Measurements from ENCODE around the gene CDKN1B.
A peak's percentile ranks its signal among the peaks of the same experiment; 100 is the strongest.
"Not testable (repeated sequence)": the region's sequence is repeated elsewhere in the genome, so short reads cannot be mapped to it uniquely, and the experiment has no call there.

Gene CDKN1B

GRCh38 chr12:12724421-12725085 is 7.4 kb downstream of the CDKN1B start:
- no peak for DNase-seq (ENCODE audit: low spot score)

GRCh38 chr12:12725086-12725955 is 8.2 kb downstream of the CDKN1B start:
- DNase-seq (ENCODE audit: low spot score): peak; percentile 98

DNA sequence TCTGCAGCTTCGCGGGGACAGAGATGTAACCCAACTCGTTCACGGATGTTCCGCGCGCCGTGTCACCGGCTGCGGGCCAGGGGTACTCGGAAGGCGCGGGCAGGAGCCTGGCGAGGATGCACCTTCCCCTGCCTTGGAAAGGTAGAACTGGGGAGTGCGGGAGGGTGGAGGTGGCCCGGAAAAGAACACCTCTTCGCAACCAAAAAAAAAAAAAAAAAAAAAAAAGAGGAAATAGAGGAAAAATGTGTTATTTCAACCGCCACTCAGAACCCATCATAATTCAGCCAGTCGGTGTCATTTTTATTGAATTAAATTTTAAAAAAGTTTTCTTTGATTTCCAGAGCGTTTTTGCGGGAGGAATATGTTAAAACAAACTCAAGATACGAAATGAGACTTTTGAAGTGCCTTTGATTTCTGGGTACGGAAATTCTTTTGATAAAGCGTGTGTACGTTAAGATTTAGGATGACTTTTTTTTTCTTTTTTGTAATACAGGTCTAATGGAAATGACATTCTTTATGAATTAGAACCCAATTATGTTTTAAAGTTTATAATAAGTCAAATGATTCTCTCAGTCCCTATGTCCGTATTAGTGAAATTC is 8.9 kb downstream of the CDKN1B start:
- DNase-seq (ENCODE audit: low spot score): no peak

GRCh38 chr12:12726555-12727093 is 9.5 kb downstream of the CDKN1B start:
- DNase-seq (ENCODE audit: low spot score): no peak

- DNase-seq (ENCODE audit: low spot score): no peak
Observed at GRCh38 chr12:12731178-12731577, 14.0 kb downstream of the CDKN1B start.

DNA sequence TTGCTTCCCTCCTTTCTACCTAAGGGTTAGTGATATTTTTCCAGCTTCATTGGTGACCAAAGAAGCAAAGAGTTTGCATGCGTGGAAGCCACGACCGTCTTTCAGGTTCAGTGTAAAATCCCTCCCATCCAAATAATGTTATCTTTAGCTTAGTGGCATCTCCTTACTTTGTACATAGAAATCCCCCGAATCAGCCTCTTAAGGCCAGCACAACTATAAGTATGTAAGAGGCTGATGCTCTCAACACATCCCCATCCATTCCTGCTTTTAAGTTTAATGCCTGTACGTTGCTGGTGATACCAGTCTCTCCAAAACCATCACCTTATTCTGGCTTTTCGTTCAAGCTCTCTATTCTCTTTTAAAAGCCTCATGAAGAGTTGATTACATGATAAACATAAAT is 14.6 kb downstream of the CDKN1B start:
- no peak for DNase-seq (ENCODE audit: low spot score)

DNA sequence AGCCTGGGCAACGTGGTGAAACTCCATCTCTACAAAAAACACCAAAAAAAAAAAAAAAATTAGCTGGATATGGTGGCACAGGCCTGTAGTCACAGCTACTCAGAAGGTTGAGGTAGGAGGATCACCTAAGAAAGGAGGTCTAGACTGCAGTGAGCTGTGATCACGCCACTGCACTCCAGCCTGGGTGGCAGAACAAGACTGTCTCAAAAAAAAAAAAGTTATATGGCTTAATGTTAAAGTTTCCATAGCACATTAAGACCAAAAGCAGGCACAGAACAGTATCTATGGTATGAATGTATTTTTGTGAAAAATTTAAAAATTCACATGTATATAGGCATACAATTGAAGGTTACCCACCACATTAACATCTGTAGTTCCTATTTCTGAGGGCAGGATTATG is 15.9 kb downstream of the CDKN1B start:
- DNase-seq (ENCODE audit: low spot score): no peak

- no peak for DNase-seq (ENCODE audit: low spot score)
Observed at GRCh38 chr12:12734054-12734453, 16.9 kb downstream of the CDKN1B start.

GRCh38 chr12:12734561-12735071 is 17.4 kb downstream of the CDKN1B start:
- DNase-seq (ENCODE audit: low spot score): no peak

DNA sequence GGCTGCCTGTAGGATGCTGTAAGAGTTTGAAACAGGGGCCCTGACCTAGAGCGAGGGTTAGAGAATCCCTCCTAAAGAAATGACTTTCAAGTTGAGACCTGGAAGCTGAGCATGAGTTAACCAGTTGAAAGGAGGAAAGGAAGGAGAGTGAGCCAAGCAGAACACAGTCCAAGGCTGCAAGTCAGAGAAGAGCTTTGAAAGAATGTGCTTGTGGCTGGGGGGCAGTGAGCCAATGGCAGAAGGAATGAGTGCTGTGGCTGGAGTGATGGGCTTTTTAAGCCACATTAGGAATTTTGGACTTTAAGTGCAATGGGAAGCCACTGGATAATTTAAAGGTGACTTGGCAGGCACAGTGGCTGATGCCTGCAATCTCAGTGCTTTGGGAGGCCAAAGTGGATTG is 18.1 kb downstream of the CDKN1B start:
- no peak for DNase-seq (ENCODE audit: low spot score)

GRCh38 chr12:12736759-12737676 is 19.9 kb downstream of the CDKN1B start:
- no peak for DNase-seq (ENCODE audit: low spot score)

DNA sequence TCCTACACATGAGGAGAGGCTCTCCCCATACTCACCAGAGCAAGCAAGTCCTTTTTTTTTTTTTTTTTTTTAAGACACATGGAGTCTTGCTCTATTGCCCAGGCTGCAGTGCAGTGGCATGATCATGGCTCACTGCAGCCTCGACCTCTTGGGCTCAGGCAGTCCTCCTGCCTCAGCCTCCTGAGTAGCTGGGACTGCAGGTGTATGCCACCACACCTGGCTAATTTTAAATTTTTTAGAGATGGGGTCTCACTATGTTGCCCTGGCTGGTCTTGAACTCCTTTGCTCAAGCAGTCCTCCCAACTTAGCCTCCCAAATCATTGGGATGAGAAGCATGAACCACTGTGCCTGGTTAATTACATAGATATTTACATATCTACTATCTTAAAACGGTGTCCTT is 21.0 kb downstream of the CDKN1B start:
- DNase-seq (ENCODE audit: low spot score): not testable (repeated sequence)

GRCh38 chr12:12741660-12742059 is 24.5 kb downstream of the CDKN1B start:
- no peak for DNase-seq (ENCODE audit: low spot score)

- DNase-seq (ENCODE audit: low spot score): no peak
Observed at GRCh38 chr12:12744546-12745305, 27.6 kb downstream of the CDKN1B start.

DNA sequence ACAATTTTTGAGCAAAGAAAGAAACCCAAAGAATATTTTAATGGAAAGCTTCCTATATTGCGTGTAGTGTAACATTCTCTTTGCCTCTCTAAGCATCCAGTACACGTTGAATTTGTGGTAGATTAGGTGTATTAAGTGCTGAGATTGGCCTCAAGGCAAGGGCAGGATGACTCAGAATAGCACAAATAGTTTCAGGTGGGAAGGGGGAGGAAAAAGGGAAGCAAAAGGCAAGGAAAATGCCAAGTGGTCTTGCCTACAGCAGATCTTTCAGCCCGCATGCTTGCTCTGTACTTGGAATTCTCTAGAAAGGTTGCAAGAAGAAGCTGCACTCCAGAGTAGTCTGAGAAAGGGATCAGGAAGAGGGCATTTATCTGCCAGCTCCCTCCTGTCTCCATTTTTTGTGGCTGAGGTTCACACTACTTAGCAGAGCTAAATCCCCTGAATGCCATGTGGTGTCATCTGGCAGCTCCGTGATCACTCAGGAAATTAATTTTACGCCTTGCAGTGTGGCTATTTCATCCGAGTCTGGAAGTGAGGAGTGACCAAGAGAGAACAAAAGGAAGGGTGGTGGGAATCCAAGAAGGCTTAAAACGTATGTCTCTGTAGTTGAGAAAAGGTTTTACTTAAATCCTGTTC is 28.5 kb downstream of the CDKN1B start:
- no peak for DNase-seq (ENCODE audit: low spot score)

- DNase-seq (ENCODE audit: low spot score): no peak
Observed at GRCh38 chr12:12747278-12747677, 30.1 kb downstream of the CDKN1B start.

DNA sequence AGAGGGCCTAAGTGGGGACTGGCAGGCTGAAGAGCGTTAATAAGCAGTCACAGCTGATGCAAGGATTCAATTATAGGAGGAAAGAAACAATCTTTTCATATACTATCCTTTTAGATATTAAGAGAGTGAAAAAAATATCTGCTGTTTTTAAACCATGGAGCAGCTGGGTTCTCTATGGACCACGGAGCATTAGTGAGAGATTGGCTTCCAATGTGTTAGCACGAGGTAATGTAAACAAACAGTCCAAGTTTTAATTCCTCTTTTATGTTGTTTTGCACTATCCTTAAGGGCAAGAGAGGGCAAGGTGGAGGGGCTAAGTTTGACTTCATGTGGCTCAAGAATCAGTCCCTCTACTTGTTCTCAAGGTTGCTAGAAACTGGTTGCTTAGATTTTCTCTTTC is 30.9 kb downstream of the CDKN1B start:
- DNase-seq (ENCODE audit: low spot score): no peak

DNA sequence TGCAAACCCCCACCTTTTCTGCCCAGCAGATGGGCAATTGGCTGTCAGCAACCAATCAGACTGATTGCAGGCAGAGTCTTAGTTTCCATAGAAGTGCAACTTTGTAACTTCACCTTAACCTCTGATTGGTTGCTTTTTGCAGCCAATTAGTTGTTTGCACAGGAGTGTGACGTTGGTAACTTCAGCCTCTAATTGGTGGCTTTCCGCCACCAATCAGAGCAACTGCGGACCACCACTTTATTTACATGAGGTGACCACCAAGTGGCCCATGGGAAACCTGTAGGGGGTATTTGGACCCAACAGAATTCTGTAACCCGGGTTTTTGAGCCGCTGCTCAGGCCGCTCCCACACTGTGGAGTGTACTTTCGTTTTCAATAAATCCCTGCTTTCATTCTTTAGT is 32.3 kb downstream of the CDKN1B start:
- DNase-seq (ENCODE audit: low spot score): peak; percentile 61

GRCh38 chr12:12755923-12756322 is 38.8 kb downstream of the CDKN1B start:
- DNase-seq (ENCODE audit: low spot score): no peak

GRCh38 chr12:12757121-12757520 is 40.0 kb downstream of the CDKN1B start:
- no peak for DNase-seq (ENCODE audit: low spot score)
